GM12865 (cell line): ENCODE data around the gene KDSR.
A peak's percentile ranks its signal among the peaks of the same experiment; 100 is the strongest.

Experiments
- DNase-seq: peaks from one replicate; pipeline ENCODE4 v3.0.0; 2010; ENCODE audit warnings: low read depth
- H3K4me3 ChIP-seq: 2 replicates; pipeline ENCODE4 v1.5.1; 2011; ENCODE audit warnings: mild to moderate bottlenecking, low read depth, low read length, control low read depth
- TF ChIP-seq, protein P1 (sequence below): IDR thresholded peaks from 2 replicates; pipeline ENCODE4 v1.5.1; 2011; ENCODE audit warnings: low read length, control low read depth, low read depth, inconsistent platforms; ENCODE audit not compliant: insufficient read depth; ENCODE audit errors: missing control alignments

The KDSR gene

DNA sequence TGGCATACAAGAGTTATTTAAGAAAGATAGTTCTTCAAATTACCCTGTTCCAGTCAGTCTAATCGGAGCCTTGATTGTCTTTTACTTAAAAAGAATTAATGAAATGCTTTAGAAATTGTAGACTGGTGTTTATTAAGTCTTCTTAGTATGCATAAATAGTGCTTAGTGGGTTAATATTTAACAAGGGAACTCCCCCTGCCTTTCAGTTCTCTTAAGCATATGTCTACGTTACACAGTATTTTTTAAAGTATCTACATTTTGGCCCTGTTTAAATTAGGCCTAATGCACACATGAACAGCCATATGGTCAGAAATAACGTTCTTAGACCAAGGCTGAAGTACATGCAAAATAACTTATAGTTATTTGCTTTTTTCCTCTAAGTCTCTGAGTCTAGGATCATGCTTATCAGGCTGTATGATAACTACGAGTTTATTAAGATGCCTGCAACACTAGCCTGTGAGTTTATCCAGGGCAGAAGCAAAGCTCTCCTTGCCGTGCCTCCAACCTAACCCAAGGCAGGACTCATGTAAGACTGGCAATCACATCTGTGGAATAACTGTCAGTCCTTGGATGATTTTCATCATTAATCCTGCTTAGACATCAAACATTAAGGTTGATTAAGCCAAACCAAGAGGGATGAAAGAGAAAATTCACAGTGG lies 54.1 kb downstream of the KDSR start:
- H3K4me3 ChIP-seq: peak overlapping the region; percentile 91
- TF ChIP-seq, protein P1, sequence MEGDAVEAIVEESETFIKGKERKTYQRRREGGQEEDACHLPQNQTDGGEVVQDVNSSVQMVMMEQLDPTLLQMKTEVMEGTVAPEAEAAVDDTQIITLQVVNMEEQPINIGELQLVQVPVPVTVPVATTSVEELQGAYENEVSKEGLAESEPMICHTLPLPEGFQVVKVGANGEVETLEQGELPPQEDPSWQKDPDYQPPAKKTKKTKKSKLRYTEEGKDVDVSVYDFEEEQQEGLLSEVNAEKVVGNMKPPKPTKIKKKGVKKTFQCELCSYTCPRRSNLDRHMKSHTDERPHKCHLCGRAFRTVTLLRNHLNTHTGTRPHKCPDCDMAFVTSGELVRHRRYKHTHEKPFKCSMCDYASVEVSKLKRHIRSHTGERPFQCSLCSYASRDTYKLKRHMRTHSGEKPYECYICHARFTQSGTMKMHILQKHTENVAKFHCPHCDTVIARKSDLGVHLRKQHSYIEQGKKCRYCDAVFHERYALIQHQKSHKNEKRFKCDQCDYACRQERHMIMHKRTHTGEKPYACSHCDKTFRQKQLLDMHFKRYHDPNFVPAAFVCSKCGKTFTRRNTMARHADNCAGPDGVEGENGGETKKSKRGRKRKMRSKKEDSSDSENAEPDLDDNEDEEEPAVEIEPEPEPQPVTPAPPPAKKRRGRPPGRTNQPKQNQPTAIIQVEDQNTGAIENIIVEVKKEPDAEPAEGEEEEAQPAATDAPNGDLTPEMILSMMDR: no peak
- peak; percentile 30 for DNase-seq

DNA sequence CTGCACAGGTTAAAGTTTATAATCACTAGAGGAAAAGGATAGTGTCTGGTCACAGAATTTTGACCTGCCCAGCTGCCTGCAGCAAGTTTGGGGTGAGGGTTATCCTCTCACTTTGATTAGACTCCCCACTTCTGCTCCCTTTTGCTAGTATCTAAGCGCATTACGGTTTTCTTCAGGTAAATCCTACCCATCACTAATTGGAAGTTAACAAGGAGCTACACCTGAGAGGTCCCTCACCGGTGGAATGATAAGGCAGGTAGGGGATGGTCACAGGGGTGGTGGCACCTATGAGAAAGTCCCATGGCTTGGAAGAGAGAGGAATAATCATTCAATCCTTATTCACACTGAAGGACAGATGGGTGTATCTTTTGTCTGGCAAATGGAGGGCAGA lies 55.0 kb downstream of the KDSR start:
- peak overlapping the region; percentile 91 for H3K4me3 ChIP-seq
- TF ChIP-seq, protein P1: no peak
- DNase-seq: no peak

DNA sequence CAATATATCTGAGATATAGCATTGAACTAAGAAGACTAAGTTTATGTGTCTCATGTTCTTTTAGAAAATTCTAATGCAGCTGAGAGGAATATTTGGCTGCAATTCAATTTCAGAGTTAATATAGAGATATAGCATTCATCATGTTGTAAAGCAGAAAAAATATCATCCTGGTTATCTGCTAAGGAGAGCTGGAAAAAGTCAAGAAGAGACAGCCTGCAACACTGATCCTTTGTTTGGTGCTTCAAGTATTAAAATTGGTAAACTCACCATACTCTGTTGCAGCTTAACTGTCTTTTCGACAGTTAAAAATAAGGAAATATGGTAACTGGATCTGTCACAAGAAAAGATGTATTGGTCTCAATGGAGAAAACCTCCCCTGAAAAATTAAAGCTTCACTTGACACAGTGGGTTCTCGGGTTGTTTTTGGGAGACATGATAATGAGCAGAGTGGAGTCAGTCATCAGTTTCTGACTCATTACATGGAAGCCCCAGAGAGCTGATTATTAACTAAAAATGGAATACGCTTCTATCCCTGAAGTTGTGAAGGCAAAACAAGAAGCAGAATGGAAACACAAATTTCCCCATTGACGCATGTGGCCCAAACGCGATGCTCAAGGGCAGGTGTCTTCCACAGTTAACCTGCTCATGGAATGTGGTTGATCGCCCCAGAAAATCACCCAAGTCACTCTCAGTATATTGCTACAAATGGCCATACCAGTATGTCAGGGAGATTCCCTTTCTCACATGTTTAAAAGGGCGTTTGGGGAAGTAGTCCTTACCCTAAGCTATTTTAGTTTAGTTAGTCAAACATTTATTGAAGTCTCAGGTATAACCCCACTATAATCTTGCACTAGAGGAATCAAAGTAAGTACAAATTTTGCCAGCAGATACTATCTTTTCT lies 55.6 kb downstream of the KDSR start:
- TF ChIP-seq, protein P1: no peak
- peak; percentile 77 for DNase-seq
- H3K4me3 ChIP-seq: peak overlapping the region; percentile 91

DNA sequence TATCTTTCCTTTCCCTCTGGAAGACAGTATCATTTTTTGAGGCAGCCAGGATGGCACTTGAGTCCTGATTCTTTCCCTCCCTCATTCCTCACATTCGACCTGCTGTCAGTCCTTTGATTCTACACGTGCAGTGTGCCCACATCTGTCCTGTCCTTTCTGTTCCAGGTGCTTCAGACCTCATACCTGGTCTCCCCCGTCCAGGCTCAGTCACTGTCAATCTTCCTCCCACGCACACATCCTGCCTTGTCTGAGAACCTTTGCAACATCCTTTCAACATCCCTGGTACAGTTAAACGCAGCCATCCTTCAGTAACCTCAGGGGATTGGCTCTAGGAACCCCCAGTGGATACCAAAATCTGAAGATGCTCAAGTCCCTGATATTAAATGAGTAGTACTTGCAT lies 57.6 kb downstream of the KDSR start:
- no peak overlapping the region for H3K4me3 ChIP-seq
- TF ChIP-seq, protein P1: no peak
- DNase-seq: no peak

DNA sequence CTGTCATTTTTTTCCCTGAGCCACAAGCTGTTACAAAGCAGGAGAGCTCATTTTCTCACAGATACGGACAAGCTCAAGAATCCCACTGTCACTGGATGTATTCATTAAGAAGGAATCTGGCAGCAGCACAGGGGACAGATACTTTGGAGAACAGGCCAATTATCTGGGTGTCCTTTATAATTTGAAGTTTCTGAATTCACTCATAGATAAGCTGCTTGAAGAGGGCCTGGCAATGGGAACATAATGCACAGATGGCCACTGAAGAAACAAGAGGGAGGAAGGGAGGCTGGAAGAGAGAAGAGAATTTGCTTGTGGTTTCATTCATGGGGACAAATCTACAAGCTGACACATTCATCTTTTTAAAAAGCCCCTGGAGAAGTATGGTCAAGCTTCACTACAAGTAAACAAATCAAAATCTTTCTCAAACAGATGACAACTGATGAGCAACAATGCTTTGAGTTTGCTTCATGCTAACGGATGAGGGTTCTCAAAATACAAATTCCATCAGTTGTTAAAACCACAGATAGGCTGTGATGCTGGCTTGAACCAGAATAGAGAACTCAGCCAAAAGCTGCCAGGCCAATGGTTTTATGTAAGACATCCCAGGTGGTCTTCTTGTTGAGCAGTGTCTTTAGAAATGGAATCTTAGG lies 59.3 kb downstream of the KDSR start:
- TF ChIP-seq, protein P1: no peak
- no peak overlapping the region for H3K4me3 ChIP-seq
- no peak for DNase-seq

DNA sequence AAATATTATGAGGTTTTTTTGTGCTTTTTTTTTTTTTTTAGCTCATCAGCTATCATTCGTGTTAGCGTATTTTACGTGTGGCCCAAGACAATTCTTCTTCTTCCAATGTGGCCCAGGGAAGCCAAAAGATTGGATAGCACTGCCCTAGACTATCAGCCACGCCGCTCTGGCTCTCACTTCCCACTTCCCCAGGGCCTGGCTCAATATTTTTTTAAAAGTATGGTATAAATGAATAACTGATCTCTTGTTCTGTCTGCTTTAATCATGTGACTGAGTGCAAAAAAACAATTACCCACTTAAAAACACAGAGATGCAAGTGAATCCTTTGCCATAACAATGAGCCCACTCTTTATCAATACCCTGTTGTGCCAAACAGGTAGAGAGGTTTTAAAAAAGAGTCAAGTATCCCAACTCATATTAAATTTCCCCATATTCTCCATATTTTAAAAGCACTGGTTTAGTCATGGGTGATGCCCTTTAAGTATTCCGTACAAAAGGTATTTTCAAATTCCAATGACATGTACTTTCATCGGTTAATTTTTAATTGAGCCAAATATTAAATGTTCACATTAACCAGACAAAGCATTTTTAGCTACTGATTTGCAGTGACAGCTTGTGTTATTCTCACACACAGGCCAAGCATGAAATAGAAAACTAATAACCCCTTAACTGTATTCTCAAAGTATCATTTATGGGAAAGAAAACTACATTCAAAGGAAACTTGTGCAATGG lies 60.0 kb downstream of the KDSR start:
- TF ChIP-seq, protein P1: no peak
- DNase-seq: no peak
- H3K4me3 ChIP-seq: no peak overlapping the region
